Neuronal stem cell (in vitro differentiated cells): ENCODE measurements around the gene MORN5.
A peak's percentile ranks its signal among the peaks of the same experiment; 100 is the strongest.

Experiments
- DNase-seq: peaks from one replicate; pipeline ENCODE4 v3.0.0-alpha.2; 2013; ENCODE audit warnings: low spot score
- H2AFZ ChIP-seq: one replicate; pipeline ENCODE4 v1.6.1; 2013; ENCODE audit warnings: mild to moderate bottlenecking, low read length, inconsistent platforms
- H2AK5ac ChIP-seq: 2 replicates; pipeline ENCODE4 v1.6.1; 2013; ENCODE audit warnings: low read depth, mild to moderate bottlenecking, inconsistent platforms, low read length, moderate library complexity, mixed read lengths
- H2BK120ac ChIP-seq: 2 replicates; pipeline ENCODE4 v1.6.1; 2013; ENCODE audit warnings: low read depth, mild to moderate bottlenecking, inconsistent platforms, low read length, moderate library complexity, mixed read lengths
- H2BK12ac ChIP-seq: one replicate; pipeline ENCODE4 v1.6.1; 2013; ENCODE audit warnings: low read length, inconsistent platforms
- H2BK15ac ChIP-seq: 2 replicates; pipeline ENCODE4 v1.6.1; 2013; ENCODE audit warnings: mild to moderate bottlenecking, low read length, inconsistent platforms, mixed read lengths
- H2BK5ac ChIP-seq: one replicate; pipeline ENCODE4 v1.6.1; 2013; ENCODE audit warnings: inconsistent platforms, mild to moderate bottlenecking, low read length, moderate library complexity
- H3K14ac ChIP-seq: one replicate; pipeline ENCODE4 v1.6.1; 2013; ENCODE audit warnings: low read length, inconsistent platforms
- H3K18ac ChIP-seq: 2 replicates; pipeline ENCODE4 v1.6.1; 2013; ENCODE audit warnings: low read length, inconsistent platforms
- H3K23ac ChIP-seq: 2 replicates; pipeline ENCODE4 v1.6.1; 2013; ENCODE audit warnings: low read depth, mild to moderate bottlenecking, mixed read lengths, low read length, inconsistent platforms; ENCODE audit not compliant: poor library complexity
- H3K27ac ChIP-seq: replicated peaks from 3 replicates; pipeline ENCODE4 v1.5.1; 2013; ENCODE audit warnings: low read length, inconsistent platforms
- H3K27me3 ChIP-seq, 3 experiments: 2 replicates each; pipeline ENCODE4 v1.6.1; 2013; ENCODE audit warnings: low read length in 3 of 3, mild to moderate bottlenecking in 2 of 3, inconsistent platforms in 1 of 3, low read depth in 1 of 3, mixed read lengths in 1 of 3, moderate library complexity in 1 of 3; ENCODE audit not compliant: control insufficient read depth in 3 of 3, insufficient read depth in 3 of 3
- H3K36me3 ChIP-seq, 2 donors: replicated peaks in 1 of 2; 2 replicates each; pipeline ENCODE4 v1.6.1; 2013; ENCODE audit warnings: low read length in 2 of 2; ENCODE audit not compliant: control insufficient read depth in 2 of 2, insufficient read depth in 2 of 2
- H3K4ac ChIP-seq: 2 replicates; pipeline ENCODE4 v1.6.1; 2013; ENCODE audit warnings: inconsistent platforms, mild to moderate bottlenecking, low read length, moderate library complexity
- H3K4me1 ChIP-seq, 2 donors: 1 replicate in 1 of 2; 2 replicates in 1 of 2; pipeline ENCODE4 v1.6.1; 2013; ENCODE audit warnings: low read length in 2 of 2, low read depth in 1 of 2; ENCODE audit not compliant: control insufficient read depth in 2 of 2, insufficient read depth in 1 of 2
- H3K4me2 ChIP-seq: one replicate; pipeline ENCODE4 v1.6.1; 2013; ENCODE audit warnings: mild to moderate bottlenecking, low read length, inconsistent platforms; ENCODE audit not compliant: insufficient read depth, poor library complexity, severe bottlenecking
- H3K4me3 ChIP-seq, 2 donors: 2 replicates each; pipeline ENCODE4 v1.5.1; 2013; ENCODE audit warnings: low read length in 2 of 2, mild to moderate bottlenecking in 2 of 2, inconsistent platforms in 1 of 2, moderate library complexity in 1 of 2
- H3K79me1 ChIP-seq: one replicate; pipeline ENCODE4 v1.6.1; 2013; ENCODE audit warnings: low read depth, mild to moderate bottlenecking, inconsistent platforms, low read length, moderate library complexity
- H3K9ac ChIP-seq: one replicate; pipeline ENCODE4 v1.6.1; 2013; ENCODE audit warnings: mild to moderate bottlenecking, low read depth, low read length, inconsistent platforms; ENCODE audit not compliant: poor library complexity
- H3K9me3 ChIP-seq, 2 donors: replicated peaks in 1 of 2; 2 replicates each; pipeline versions ENCODE3 to v1.6.1; 2013; ENCODE audit warnings: low read length in 2 of 2, mild to moderate bottlenecking in 2 of 2, inconsistent platforms in 1 of 2, low read depth in 1 of 2, mixed read lengths in 1 of 2, moderate library complexity in 1 of 2; ENCODE audit not compliant: control insufficient read depth in 2 of 2, insufficient read depth in 1 of 2
- H4K8ac ChIP-seq: one replicate; pipeline ENCODE4 v1.6.1; 2013; ENCODE audit warnings: low read depth, mild to moderate bottlenecking, inconsistent platforms, low read length, moderate library complexity
- H4K91ac ChIP-seq: one replicate; pipeline ENCODE4 v1.6.1; 2013; ENCODE audit warnings: low read length, low read depth, mild to moderate bottlenecking, inconsistent platforms; ENCODE audit not compliant: poor library complexity
- WGBS, 2 donors: extraction: QIAGEN DNeasy Blood & Tissue Kit; methylation state at CpG; one replicate each; pipeline ENCODE4 v1.1.7; 2013; ENCODE audit warnings: missing lambda C conversion rate in 2 of 2, mixed read lengths in 1 of 2; ENCODE audit not compliant: insufficient read length in 2 of 2, insufficient replicate concordance in 1 of 2; ENCODE audit errors: extremely low coverage in 2 of 2; 5-methylcytosine and 5-hydroxymethylcytosine counted together

Gene MORN5

DNA sequence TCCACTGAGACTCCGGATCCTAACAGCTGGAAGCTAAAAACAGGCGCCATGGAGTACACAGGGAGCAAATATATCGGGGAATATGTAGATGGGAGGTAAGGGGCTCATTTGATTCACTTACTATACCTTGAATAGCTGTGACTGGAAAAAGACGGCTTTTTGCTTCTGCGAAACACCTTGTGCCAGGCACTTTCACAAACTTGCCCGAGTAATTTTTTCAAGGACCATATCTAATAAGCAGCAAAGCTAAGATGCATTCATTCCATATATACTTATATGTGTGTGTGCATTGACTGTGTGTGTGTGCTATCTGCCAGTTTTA is 178 bp downstream of the MORN5 start:
- no peak overlapping the region for H3K9ac ChIP-seq
- H3K18ac ChIP-seq: no peak overlapping the region
- peak overlapping the region; percentile 81 for H3K23ac ChIP-seq
- H2BK12ac ChIP-seq: no peak overlapping the region
- WGBS, 2 donors: no CpG with 5 or more reads among the region's 6 CpGs
- H3K27ac ChIP-seq: no peak overlapping the region
- H2AFZ ChIP-seq: peak overlapping the region; percentile 91
- H4K91ac ChIP-seq: no peak overlapping the region
- H4K8ac ChIP-seq: no peak overlapping the region
- peaks cover 2 to 6% of the 10 kb centered on the region in 2 donors for H3K4me1 ChIP-seq
- no peak for DNase-seq
- H2AK5ac ChIP-seq: no peak overlapping the region
- no peaks in the 10 kb centered on the region for H3K79me1 ChIP-seq
- H2BK120ac ChIP-seq: no peak overlapping the region
- no peak overlapping the region for H3K14ac ChIP-seq
- H3K4me3 ChIP-seq: peak overlapping the region in 1 of 2 donors; percentile 78
- H2BK15ac ChIP-seq: no peak overlapping the region
- peaks cover 1 to 10% of the 10 kb centered on the region in 2 donors for H3K9me3 ChIP-seq
- H3K36me3 ChIP-seq: peaks cover 0 to 2% of the 10 kb centered on the region in 2 donors
- no peak overlapping the region for H3K4ac ChIP-seq
- H3K27me3 ChIP-seq: peaks cover 0 to 13% (median 0%) of the 10 kb centered on the region in 3 experiments
- peak overlapping the region; percentile 47 for H3K4me2 ChIP-seq
- H2BK5ac ChIP-seq: no peak overlapping the region

GRCh38 chr9:122162415-122162814 is 2.7 kb downstream of the MORN5 start:
- H3K27me3 ChIP-seq: peaks cover 0 to 28% (median 0%) of the 10 kb centered on the region in 3 experiments
- H2BK120ac ChIP-seq: no peak overlapping the region
- no peak overlapping the region for H2AFZ ChIP-seq
- H3K4me3 ChIP-seq: no peak overlapping the region
- H3K4me2 ChIP-seq: no peak overlapping the region
- no peak overlapping the region for H2BK12ac ChIP-seq
- no peak overlapping the region for H2BK15ac ChIP-seq
- H3K36me3 ChIP-seq: peaks cover 0 to 2% of the 10 kb centered on the region in 2 donors
- no peak overlapping the region for H3K27ac ChIP-seq
- no peak overlapping the region for H3K23ac ChIP-seq
- H3K18ac ChIP-seq: no peak overlapping the region
- no peak for DNase-seq
- H3K9me3 ChIP-seq: peaks cover 1 to 10% of the 10 kb centered on the region in 2 donors
- no peak overlapping the region for H4K8ac ChIP-seq
- H3K9ac ChIP-seq: no peak overlapping the region
- H4K91ac ChIP-seq: no peak overlapping the region
- H3K14ac ChIP-seq: no peak overlapping the region
- no peak overlapping the region for H2AK5ac ChIP-seq
- H3K79me1 ChIP-seq: no peaks in the 10 kb centered on the region
- peaks cover 2 to 6% of the 10 kb centered on the region in 2 donors for H3K4me1 ChIP-seq
- H3K4ac ChIP-seq: no peak overlapping the region
- H2BK5ac ChIP-seq: no peak overlapping the region

GRCh38 chr9:122164286-122164685 is 4.6 kb downstream of the MORN5 start:
- Histone ChIP-seq H3K23ac (no peak overlapping the region), H3K9me3 (peaks cover 0 to 10% of the 10 kb centered on the region in 2 donors), H4K8ac (no peak overlapping the region), H2AK5ac (no peak overlapping the region), H3K4ac (no peak overlapping the region), H2BK120ac (no peak overlapping the region), H3K4me3 (no peak overlapping the region), H3K27me3 (peaks cover 0 to 44% (median 0%) of the 10 kb centered on the region in 3 experiments), H3K9ac (no peak overlapping the region), H2BK15ac (no peak overlapping the region), H3K14ac (no peak overlapping the region), H3K79me1 (no peaks in the 10 kb centered on the region), H4K91ac (no peak overlapping the region), H2BK12ac (no peak overlapping the region), H3K4me2 (no peak overlapping the region), H3K4me1 (peaks cover 0 to 2% of the 10 kb centered on the region in 2 donors), H3K18ac (no peak overlapping the region), H3K36me3 (no peaks in the 10 kb centered on the region), H2AFZ (no peak overlapping the region), H2BK5ac (no peak overlapping the region), H3K27ac (no peak overlapping the region)
- WGBS, 2 donors: no CpG with 5 or more reads among the region's 2 CpGs
- no peak for DNase-seq

- no peaks in the 10 kb centered on the region for H3K9me3 ChIP-seq
- no peak overlapping the region for H3K14ac ChIP-seq
- H2AFZ ChIP-seq: no peak overlapping the region
- no peaks in the 10 kb centered on the region for H3K36me3 ChIP-seq
- H3K9ac ChIP-seq: no peak overlapping the region
- no CpG with 5 or more reads among the region's 3 CpGs for WGBS, 2 donors
- no peak overlapping the region for H3K4ac ChIP-seq
- no peak overlapping the region for H3K23ac ChIP-seq
- no peak overlapping the region for H3K27ac ChIP-seq
- no peak overlapping the region for H4K91ac ChIP-seq
- H2BK12ac ChIP-seq: no peak overlapping the region
- H3K79me1 ChIP-seq: no peaks in the 10 kb centered on the region
- H3K18ac ChIP-seq: no peak overlapping the region
- H3K4me3 ChIP-seq: no peak overlapping the region
- H2BK15ac ChIP-seq: no peak overlapping the region
- no peak overlapping the region for H3K4me2 ChIP-seq
- no peak overlapping the region for H2BK5ac ChIP-seq
- H2AK5ac ChIP-seq: no peak overlapping the region
- no peak overlapping the region for H4K8ac ChIP-seq
- H3K27me3 ChIP-seq: peaks cover 0 to 74% (median 0%) of the 10 kb centered on the region in 3 experiments
- no peak for DNase-seq
- no peak overlapping the region for H2BK120ac ChIP-seq
- H3K4me1 ChIP-seq: no peaks in the 10 kb centered on the region
Measured at GRCh38 chr9:122168356-122168755, 8.6 kb downstream of the MORN5 start.
